ENCODE data around the gene TENM4.

Gene TENM4

GRCh38 chr11:79174045-79175008 lies 266.5 kb downstream of the TENM4 start:
- DNase-seq (ENCODE audit: low spot score), result no peak

DNA sequence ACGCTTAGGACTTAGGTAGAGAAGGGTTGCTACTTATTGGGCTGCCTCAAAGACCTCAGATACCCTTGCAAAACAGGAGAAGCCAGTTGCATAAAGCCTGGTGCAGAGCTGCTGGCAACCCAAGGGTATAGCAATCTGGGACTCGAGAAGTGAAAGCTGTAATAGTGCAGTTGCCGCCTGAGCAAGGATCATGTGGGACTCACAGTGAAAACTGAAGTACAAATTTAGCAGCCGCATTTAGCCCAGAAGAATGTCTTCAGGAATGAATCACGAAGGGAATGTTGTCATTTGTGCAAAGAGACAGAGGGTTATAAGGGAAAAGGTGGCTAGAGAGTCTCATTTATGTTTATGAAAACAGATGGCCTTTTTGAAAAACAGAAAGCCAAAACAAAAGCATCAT lies 267.2 kb downstream of the TENM4 start:
- peak; percentile 39 for DNase-seq (ENCODE audit: low spot score)

DNA sequence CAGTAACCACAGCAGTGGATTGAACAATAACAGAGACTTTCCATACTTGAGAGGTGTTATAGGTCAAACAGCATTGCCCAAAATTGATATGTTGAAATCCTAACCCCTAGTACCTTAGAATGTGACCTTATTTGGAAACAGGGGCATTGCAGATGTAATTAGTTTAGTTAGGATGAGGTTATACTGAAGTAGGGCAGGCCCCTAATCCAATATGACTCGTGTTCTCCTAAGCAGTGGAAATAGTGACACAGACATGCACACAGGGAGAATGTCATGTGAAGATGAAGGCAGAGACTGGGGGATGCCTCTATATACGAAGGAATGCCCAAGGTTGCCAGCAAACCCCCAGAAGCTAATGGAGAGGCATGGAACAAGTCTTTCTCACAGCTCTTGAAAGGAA lies 270.5 kb downstream of the TENM4 start:
- DNase-seq (ENCODE audit: low spot score), result no peak

- no peak for DNase-seq (ENCODE audit: low spot score)
These were observed 272.2 kb downstream of the TENM4 start for GRCh38 chr11:79168530-79169110.

DNA sequence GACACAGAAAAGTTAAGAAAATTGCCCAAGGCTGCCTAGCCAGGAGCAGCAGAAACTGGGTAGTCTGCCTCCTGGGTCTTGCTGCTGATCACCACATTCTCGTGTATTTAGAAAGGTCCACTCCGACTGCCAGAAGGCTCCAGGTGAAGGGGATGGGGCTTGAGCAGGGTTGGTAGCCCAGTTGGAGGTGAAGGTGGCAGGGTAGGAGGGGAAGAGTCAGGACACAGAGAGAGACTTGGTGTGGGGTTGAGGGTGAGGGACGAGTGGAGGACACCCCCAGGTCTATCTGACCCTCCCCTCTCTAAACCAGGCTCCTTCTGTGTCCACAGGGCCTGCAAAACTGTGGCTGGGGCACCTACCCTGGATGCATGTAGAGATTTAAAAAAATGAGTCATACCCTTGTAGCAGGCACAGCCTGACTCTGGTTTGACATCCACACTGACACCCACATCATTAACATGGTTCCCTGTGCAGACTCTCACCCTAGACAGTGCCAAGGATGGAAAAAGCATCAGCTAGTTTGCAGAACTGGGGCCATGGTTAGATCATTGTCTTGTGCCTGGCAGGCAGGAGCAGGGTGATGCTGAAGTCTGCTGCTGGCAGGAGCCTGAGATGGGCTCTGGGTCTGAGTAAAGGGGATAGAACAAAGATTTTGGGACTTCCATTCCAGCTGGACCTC lies 273.2 kb downstream of the TENM4 start:
- no peak for DNase-seq (ENCODE audit: low spot score)

GRCh38 chr11:79165908-79166307 lies 274.9 kb downstream of the TENM4 start:
- no peak for DNase-seq (ENCODE audit: low spot score)

DNA sequence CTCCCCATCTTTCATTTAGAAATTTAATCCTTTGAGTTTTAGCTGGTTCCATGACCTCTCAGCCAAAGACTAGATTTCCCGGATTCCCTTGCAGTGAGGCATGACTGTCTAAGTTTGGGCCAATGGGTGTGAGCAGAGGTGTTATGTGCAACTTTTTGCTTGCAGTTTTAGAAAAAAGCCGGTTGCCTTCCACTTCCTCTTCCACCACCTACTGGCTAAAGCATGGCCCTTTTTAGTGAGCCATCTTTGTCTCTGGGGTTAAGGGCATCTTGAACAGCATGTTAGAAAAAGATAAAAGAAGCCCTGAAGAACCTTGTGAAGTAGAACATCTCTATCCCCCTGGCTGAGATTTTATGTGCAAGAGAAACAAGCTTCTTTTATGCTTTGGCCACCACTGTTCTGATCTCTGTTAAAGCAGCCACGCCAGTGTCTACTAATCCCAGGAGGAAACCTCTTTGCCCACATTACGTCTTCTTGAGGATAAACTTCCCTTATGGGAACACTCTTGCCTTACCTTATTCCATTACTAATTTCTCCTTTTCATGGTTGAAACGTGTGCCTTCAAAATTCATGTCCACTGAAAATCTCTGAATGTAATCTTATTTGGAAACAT lies 279.9 kb downstream of the TENM4 start:
- no peak for DNase-seq (ENCODE audit: low spot score)

- no peak for DNase-seq (ENCODE audit: low spot score)
These were observed 281.0 kb downstream of the TENM4 start for GRCh38 chr11:79159657-79160450.

DNA sequence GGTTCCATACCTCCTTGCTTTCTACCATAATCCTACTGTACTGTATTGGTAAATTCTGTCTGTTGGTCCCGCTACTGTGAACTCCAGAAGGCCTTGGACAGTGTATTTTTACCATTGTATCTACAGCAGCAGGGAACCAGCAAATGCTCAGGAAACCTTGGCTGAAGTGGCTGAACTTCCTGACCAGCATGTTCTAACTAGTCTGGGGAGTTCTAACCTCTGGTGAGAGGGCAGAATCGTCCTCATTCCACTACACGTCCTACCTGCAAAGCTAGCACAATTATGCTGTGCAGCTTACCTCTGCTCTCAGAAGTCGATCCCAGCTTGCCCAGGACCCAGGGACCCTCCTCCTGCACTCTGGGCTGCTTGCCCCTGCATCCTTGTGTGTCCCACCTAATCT lies 283.1 kb downstream of the TENM4 start:
- DNase-seq (ENCODE audit: low spot score), result no peak

GRCh38 chr11:79156031-79156430 lies 284.8 kb downstream of the TENM4 start:
- DNase-seq (ENCODE audit: low spot score), result no peak

DNA sequence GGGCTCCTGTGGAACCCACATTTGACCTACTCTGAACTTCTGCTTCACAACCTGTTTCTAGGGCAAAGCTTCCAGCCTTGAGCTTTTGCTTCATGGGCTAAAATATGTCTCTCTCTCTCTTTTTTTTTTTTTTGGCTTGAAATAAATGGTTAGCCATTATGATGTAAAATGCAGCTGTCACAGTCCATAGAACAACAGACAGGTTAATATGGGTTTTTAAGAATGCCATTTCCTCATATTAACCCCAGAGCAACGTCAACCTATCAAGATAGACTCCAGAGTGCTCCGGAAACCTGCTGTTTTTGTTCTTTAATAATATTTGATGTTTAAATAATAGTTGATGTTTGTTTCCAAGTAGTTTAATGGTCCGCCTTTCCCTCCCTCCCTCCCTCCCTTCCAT lies 285.6 kb downstream of the TENM4 start:
- no peak for DNase-seq (ENCODE audit: low spot score)

GRCh38 chr11:79152511-79152910 lies 288.3 kb downstream of the TENM4 start:
- no peak for DNase-seq (ENCODE audit: low spot score)

DNA sequence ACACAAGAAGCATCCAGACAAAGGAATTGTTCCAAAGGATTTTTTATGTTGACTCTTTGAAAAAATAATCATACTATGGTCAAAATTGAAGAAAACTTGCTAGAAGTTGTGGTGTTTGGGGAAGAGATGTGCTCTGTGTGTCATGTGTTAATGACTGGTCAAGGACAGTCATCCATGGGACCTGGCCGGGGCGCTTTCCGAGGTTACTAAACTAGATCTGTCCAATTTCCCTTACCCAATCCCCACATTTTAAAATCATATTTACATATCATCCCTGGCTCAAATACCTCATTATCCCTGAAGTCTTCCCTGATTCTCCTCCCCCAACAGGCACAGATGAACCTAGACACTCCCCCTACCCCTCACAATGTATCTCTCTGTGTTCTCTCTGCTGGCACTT lies 289.4 kb downstream of the TENM4 start:
- no peak for DNase-seq (ENCODE audit: low spot score)

DNA sequence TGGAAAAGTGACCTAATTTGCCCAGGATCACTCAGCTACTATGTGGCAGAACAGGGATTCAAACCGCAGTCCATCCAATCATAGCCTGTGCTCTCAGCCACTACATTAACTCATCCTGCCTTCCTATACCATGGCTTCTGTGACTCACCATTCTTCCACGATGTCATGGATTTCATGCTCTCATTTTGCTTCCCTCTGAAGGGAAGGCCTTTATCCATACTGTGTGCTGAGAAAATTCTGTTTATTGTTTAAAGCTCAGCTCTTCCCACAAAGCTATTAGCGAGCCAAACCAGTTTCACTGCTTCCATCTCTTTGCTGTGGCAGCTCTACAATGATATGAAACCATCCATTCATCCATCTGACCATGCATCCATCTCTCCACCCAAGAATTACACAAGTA lies 289.9 kb downstream of the TENM4 start:
- DNase-seq (ENCODE audit: low spot score), result no peak

- no peak for DNase-seq (ENCODE audit: low spot score)
These were observed 290.5 kb downstream of the TENM4 start for GRCh38 chr11:79150320-79150719.

DNA sequence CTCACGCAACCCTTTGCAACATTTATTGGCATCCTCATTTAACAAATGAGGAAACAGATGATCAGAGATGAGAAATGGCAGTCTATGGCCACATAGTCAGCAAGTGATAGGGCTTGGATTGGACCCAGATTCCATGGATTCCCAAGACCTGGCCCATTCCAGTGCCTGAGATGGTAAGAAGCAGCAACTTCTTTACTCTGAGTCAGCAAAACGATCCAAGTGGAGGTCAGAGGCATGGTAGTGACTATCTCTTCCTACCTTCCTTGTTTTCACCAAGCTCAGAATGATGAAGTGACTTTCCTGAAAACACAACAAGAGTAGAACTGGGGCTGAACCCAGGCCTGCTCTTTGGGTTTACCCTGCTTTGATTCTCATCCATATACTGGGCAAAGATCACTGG lies 293.1 kb downstream of the TENM4 start:
- DNase-seq (ENCODE audit: low spot score), result no peak

GRCh38 chr11:79147011-79147410 lies 293.8 kb downstream of the TENM4 start:
- DNase-seq (ENCODE audit: low spot score), result no peak

GRCh38 chr11:79139900-79140299 lies 300.9 kb downstream of the TENM4 start:
- no peak for DNase-seq (ENCODE audit: low spot score)

- DNase-seq (ENCODE audit: low spot score), result no peak
These were observed 311.1 kb downstream of the TENM4 start for GRCh38 chr11:79129702-79130101.

GRCh38 chr11:79128291-79128690 lies 312.5 kb downstream of the TENM4 start:
- no peak for DNase-seq (ENCODE audit: low spot score)

DNA sequence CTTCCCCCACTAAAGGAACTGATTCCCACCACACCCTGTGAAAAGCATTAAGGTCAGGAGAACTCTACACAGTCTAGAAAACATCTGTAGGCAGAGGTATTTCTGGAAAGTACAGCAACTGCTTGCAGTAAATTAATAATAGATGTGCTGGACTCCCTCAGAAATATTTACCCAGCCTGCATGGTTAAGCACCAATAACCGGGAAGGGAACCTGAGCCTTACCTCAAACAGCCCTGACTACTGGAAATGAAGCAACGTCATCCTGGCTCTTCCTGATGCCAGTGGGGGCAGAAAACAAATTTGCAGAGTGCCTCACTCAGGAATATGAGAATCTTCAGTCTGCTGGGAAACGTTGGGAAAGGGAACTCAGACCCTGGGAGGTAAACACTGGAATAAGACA lies 318.1 kb downstream of the TENM4 start:
- DNase-seq (ENCODE audit: low spot score), result no peak

GRCh38 chr11:79121351-79121750 lies 319.5 kb downstream of the TENM4 start:
- DNase-seq (ENCODE audit: low spot score), result no peak
